ENCODE data around the gene MAGEB3.
A peak's percentile ranks its signal among the peaks of the same experiment; 100 is the strongest.

MAGEB3 gene

DNA sequence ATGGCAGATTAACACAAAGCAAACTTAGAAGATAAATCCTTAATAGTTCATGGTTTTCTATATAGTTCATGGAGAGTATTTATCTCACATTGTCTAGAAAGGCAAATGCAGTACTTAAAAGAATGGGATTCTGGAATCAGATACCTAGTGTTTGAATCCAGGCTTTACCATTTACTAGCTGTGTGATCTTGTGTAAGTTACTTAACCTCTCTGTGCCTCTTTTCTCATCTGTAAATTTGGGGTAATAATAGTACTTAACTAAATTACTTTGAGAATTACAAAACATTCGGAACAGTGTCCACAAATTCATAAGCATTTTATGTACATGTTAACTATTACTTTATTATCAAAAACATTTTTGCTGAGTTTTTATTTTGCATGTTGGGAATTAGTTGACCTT lies 32.3 kb downstream of the MAGEB3 start:
- in situ Hi-C loops (cut with HindIII; ENCODE audit: low pct_ligation_motif_present, low pct_unique_long_range_greater_than_20kb, low sequenced_read_pairs): no loop called here

GRCh38 chrX:30270639-30271038 lies 40.2 kb downstream of the MAGEB3 start:
- in situ Hi-C loops (cut with HindIII; ENCODE audit: low pct_ligation_motif_present, low pct_unique_long_range_greater_than_20kb, low sequenced_read_pairs): no loop called here

More for the DNA sequence above, 32.3 kb downstream of the MAGEB3 start:
- no peak for DNase-seq

DNA sequence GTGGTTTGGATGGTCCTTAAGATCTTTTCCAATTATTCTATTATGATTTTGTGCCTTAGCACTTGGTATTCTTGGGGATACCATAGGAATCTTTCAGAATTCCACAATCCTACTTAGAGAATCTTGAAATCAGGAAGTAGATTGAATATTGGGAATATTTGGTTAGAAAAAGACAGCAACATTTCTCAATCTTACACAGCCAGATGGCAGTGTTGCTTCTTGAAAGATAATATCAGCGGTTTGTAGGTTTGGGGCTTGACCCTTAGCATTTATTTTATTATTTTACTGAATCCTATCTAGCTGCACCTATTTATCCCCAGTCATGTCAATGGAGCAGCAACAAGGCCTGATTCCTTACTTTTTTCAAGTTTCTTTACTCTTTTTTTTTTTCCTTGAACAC lies 45.0 kb downstream of the MAGEB3 start:
- peak; percentile 29 for DNase-seq
- in situ Hi-C loops (cut with HindIII; ENCODE audit: low pct_ligation_motif_present, low pct_unique_long_range_greater_than_20kb, low sequenced_read_pairs): no loop called here

More at GRCh38 chrX:30270639-30271038, 40.2 kb downstream of the MAGEB3 start:
- no peak for DNase-seq

DNA sequence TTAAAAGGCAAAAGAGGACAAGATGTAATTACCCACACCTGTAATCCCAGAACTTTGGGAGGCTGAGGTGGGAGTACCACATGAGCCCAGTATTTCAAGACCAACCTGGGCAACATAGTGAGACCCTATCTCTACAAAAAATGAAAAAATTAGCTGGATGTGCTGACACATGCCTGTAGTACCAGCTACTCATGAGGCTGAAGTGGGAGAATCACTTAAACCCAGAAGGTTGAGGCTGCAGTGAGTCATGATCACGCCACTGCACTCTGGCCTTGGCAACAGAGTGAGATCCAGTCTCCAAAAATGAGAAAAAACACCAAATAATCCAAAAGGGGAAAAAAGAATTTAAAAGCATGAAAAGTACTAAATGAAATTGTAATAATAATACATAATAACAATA lies 47.9 kb downstream of the MAGEB3 start:
- DNase-seq: peak; percentile 29
- in situ Hi-C loops (cut with HindIII; ENCODE audit: low pct_ligation_motif_present, low pct_unique_long_range_greater_than_20kb, low sequenced_read_pairs): no loop called here

- in situ Hi-C loops (cut with HindIII; ENCODE audit: low pct_ligation_motif_present, low pct_unique_long_range_greater_than_20kb, low sequenced_read_pairs): no loop called here
- no peak for DNase-seq
These were observed 50.0 kb downstream of the MAGEB3 start for GRCh38 chrX:30280428-30280827.

- peak; percentile 1 for DNase-seq
- in situ Hi-C loops (cut with HindIII; ENCODE audit: low pct_ligation_motif_present, low pct_unique_long_range_greater_than_20kb, low sequenced_read_pairs): no loop called here
These were observed 52.1 kb downstream of the MAGEB3 start for GRCh38 chrX:30282527-30282926.

GRCh38 chrX:30283456-30284200 lies 53.2 kb downstream of the MAGEB3 start:
- peak; percentile 81 for DNase-seq
- in situ Hi-C loops (cut with HindIII; ENCODE audit: low pct_ligation_motif_present, low pct_unique_long_range_greater_than_20kb, low sequenced_read_pairs): no loop called here

Data from ACHN (cell line).